Measurements from ENCODE around the gene MIOS.
A peak's percentile ranks its signal among the peaks of the same experiment; 100 is the strongest.

Gene MIOS

DNA sequence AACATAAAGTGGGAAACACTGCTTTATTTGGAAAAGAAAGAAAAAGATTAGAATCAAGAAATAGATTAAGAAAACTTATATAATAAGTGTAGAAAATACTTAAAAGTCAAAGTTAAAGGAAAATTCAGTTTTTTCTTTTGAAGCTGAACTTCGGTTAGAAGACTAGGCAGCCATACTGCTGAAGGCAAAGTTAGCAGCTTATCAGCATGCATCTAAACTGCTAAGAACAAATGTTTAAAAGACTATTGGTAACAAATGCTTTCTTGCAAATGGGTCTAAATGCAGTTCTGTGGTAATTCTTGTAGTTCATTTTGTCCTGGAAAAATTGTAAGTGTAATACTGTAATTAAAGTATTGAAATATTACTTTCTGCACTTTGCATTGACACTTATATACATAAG lies 18.0 kb downstream of the MIOS start:
- no peak for DNase-seq

DNA sequence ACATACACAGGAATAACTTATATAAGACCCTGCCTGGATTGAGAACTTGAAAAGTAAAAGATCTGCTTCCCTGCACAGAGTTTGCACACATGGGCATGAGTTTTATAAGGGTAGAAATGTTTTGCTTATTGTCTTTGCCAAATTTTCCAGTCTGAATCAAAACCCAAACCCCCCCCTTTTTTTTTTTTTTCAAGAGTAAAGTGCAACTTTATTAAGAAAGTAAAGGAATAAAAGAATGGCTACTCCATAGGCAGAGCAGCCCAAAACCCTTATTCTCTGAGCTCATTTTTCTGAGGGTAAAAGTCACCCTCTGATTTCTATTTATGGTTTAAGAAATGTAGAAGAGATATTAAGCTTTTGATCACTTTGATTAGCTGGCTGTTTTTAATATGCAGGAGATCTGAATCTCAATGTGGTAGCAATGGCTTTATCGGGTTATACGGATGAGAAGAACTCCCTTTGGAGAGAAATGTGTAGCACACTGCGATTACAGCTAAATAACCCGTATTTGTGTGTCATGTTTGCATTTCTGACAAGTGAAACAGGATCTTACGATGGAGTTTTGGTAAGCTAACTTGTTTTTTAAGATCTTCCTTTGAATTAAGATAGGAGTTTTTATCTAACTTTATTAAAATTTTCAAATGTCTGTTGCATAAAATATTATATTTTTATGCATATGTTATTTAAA lies 18.7 kb downstream of the MIOS start:
- DNase-seq, result no peak

DNA sequence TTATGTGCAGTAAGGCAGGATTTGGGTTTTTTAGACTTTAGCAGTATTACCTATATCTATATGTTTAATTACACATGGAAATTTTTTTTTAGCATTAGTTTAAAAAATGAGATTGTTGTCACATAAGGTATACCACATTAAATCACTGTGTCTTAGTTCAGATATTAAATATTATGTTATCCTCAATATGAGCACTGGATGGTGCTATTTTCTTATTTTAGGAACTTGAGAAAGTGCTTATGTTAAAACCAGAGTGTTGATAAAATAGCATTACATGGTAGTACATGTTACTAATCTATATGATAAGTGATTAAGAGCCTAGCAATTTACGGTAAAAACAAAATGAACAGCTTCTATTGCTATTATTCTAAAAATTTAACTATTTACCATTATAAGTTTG lies 28.8 kb downstream of the MIOS start:
- DNase-seq, result no peak

DNA sequence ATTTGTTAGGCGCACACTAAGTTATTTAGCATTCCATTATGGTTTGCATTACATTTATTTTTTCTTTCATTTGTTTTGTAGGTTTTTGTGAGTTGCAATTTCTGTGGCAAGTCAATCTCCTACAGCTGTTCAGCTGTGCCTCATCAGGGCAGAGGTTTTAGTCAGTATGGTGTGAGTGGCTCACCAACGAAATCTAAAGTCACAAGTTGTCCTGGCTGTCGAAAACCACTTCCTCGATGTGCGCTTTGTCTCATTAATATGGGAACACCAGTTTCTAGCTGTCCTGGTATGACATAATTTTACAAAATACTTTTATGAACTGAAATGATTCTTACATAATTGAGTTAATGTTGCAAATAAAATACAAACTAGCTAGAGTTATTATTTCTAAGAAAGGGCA lies 29.5 kb downstream of the MIOS start:
- DNase-seq, result no peak

DNA sequence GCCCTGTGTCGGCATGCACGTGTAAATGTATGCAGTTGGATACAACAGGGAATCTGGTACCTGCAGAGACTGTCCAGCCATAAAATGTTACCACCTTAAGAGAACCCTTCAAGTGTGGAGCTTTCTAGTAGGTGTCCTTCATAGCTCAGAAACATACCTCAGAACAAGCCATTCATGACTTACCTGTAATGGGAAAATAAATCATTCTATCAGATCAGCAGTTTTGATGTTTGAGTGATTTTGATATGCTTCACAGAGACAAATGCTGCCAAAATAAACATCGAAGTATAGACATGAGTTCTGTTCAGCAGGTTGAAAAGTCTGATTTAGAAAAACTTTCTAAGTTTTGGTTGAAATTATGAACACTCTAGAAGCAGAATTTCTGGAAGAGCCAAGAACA lies 40.3 kb downstream of the MIOS start:
- DNase-seq, result no peak

DNA sequence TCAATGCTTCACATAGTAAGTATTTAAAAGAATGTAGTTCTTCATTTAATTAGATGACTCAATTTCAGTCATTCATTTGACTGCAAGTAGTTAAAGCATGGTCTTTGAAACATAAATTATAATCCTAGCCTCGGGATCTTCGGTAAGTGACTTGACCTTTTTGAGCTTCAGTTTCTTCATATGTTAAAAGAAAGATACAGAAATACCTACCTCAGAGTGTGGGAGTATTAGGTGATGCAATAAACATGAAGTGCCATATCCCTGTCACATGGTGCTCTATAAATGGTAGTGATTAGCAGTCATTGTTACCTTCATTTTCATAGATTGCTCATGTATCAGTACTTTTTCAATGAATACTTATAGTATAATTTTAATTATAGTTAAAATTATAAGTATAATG lies 42.6 kb downstream of the MIOS start:
- no peak for DNase-seq

DNA sequence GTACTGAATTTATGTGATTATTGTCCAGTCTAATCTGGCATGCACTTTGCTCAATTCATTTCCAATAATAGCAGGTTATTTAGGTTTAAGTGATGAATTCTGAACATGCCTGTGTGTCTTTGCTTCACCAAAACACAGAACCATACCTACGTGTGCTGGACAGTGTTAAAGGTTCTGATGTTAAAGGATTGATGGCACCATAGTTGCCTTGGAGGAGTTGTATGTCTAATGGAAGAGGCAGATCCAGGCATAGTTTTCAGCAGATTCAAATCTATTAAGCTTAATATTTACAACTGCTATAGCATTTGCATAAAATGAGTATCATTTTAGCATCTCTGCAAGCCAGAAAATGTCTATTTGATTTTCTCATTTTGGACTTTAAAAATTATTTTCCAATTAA lies 45.8 kb downstream of the MIOS start:
- no peak for DNase-seq

DNA sequence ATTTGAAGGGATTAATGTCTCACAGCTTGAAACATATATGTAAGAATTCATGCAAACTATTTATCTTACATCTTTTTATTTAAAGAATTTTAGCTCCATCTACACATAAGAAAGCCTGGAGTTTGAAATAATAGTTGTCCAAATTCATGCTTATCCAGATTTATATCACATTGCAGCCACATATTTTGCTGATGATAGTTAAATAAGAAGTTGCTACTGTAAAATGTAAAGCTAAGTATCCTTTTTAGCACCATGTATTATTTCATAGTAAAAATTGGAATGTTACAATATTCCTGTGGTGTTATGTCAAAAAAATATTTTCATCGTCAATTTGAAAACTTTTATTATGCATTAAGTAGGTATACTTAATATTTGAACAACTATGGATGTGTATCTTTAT lies 46.5 kb downstream of the MIOS start:
- DNase-seq, result no peak

DNA sequence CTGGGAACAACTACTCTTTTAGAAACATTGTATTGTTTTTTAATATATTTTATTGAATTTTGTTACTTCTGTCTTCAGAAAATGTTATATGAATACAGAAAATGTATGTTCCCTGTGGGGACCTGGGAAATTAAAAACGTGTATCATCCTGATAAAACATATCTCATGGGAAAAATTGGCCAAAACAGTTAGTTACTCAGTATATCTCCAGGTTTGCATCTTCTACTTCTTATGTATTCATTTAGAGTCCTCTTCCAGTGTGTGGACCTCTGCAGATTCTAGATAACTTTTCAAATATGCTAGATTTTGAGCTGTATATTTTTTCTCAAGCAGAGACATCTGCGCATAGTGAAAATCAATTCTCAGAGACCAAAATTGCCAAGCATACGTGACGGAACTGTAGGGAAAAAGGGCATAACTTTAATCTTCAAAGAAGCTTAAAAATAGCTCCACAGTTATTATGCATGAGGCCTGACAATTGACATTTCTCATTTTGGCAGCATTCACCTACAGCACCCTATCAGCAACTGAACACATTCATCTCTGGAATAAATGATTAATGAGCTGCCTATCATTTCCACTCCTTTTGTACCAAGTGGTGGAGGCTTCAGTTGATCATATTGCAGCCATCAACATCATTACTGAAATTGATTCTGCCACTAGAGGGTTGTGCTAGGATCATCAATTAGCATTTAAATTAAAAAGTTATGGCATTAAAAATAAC lies 47.5 kb downstream of the MIOS start:
- DNase-seq, result no peak

DNA sequence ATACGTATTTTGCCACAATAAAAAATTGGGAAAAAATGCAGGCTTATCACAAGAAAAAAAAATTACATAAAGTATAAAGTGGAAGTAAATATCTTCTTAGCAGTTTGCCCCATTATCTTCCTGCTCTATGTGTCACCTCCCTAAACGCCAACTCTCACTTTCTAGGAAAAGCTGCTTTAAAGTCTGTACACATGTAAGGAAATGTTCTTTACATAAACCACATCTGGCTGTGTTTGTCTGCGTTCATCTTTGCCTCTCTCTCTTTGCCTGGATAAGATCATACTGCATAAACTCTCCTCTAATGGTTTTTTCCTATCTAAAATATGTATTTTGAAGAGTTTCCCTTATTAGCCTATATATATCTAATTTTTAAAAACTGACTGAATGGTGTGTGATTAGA lies 50.9 kb downstream of the MIOS start:
- no peak for DNase-seq

DNA sequence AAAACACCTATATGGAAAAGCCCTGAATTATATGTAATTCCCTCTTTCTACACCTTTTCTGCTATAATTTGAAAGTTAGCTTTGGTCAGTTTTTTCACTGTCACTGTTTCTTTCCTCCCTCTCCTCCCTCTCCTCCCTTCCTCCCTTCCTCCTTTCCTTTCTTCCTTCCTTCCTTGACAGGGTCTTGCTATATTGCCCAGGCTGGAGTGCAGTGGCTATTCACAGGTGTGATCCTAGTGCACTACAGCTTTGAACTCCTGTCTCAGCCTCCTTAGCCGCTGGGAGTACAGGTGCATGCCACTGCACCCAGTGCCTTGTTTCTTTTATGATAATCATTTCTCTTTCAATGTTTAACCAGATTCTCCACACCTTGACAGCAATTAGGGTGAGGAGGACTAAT lies 51.7 kb downstream of the MIOS start:
- no peak for DNase-seq

DNA sequence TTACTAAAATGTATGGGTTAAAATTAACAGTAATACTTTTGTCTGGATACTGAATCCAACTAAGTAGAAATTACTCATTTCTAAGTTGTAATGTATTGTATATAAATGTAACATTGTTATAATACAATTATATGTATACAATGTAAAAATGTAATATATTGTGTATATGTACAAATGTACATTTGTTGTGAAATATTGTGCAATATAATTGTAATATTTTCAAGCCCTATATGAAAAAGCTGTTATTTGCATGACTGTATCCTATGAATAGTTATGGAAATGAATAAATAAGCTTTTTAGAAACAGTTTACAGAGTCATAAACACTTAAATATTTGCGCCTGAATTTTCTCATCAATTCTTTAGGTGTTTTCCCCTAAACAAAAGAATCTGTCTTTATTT lies 53.6 kb downstream of the MIOS start:
- DNase-seq, result no peak

DNA sequence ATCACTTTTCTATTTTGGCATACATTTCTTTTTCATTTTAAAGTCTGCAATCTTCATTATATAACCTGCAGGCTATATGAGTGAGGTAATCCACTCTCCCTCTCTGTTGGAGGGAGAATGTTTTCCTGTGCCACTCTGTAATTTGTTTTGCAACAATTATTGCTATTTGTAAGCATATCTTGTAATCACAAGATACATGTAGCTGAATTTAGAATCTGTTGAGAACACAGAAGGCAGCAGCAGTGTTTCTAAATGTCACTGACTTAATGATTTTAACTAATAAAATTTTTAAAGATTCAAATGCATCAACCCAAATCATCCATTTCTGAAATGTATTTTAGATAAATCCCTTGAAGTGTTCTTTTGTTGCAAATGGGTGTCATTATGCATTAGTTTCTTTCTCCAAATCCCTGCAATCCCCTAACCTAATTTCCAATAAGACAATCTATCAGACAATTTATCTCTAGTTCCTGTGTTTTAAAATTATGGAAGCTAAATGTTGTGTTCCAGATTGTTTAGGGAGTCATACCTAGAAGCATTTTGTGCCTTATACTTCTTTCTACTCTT lies 54.0 kb downstream of the MIOS start:
- no peak for DNase-seq

DNA sequence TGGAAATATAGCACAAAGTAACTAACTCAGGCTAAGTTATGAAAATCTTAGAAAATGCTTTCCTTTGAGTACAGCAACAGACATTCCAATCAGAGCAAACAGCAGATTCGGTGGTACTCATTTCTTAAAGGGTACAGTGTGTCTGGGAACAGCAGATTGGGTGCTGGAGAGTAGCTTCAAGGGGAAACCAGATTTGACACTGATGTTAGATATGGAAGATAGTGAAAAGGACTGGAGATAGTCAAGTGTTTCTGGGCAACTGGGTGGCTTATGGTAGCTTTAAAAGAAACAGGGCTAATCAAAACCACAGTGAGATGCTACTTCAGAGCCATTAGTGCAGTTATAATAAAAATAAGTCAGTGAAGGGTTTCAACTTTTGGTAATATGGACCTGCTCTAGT lies 61.8 kb downstream of the MIOS start:
- no peak for DNase-seq

DNA sequence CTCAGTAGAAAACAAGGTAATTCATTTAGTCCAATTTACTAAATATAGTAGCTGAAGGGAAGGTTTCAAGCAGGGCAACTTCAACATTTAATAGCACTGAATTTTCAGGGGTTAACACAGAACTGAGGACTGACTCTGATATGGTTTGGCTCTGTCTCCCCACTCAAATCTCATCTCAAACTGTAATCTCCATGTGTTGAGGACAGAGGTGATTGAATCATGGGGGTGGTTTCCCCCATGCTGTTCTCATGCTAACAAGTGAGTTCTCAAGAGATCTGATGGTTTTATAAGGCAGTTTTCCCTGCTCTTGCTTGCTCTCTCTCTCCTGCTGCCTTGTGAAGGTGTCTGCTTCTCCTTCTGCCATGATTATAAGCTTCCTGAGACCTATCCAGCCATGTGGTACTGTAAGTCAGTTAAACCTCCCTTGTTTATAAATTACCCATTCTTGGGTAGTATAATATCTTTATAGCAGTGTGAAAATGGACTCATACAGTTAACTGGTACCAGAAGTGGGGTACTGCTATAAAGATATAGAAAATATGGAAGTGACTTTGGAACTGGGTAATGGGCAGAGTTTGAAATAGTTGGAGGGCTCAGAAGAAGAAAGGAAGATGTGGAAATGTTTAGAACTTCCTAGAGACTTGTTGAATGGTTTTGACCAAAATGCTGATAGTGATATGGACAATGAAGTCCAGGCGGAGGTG lies 64.1 kb downstream of the MIOS start:
- no peak for DNase-seq

DNA sequence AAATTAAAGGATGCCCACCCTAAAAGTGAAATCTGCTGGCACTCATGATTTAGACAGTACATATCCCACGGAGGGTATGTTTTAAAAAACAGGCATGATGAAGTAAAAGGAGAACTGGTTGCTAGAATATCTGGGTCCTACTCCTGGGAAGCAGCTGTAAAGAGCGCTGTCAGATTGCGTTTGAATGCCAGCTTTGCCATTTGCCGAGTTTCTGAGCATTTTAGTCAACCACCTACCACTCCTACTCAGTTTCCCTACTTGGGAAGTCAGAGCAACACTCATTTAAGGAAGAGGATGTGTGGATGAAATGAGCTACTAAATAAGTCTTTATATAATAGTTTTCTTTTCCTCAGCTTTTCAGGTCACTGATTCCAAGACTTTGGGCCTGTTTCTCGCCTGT lies 72.7 kb downstream of the MIOS start:
- DNase-seq, result no peak

DNA sequence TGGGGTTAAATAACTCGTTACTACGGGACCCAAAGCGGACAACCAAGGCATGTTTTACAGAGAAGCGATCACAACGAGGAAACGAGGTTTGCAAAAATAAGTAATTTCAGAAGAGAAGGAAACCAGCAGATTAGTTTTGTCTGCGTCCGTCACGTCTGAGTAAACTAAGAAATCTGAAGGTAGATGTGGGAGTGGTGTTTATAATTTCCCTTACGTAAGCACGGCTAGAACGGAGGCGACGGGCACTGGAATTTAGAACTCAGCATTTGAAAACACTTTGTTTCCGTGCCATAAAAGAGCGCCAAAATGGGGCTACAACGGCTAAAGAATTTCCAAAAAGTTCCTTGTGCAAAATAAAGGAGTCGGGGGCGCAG lies 73.2 kb downstream of the MIOS start:
- no peak for DNase-seq

DNA sequence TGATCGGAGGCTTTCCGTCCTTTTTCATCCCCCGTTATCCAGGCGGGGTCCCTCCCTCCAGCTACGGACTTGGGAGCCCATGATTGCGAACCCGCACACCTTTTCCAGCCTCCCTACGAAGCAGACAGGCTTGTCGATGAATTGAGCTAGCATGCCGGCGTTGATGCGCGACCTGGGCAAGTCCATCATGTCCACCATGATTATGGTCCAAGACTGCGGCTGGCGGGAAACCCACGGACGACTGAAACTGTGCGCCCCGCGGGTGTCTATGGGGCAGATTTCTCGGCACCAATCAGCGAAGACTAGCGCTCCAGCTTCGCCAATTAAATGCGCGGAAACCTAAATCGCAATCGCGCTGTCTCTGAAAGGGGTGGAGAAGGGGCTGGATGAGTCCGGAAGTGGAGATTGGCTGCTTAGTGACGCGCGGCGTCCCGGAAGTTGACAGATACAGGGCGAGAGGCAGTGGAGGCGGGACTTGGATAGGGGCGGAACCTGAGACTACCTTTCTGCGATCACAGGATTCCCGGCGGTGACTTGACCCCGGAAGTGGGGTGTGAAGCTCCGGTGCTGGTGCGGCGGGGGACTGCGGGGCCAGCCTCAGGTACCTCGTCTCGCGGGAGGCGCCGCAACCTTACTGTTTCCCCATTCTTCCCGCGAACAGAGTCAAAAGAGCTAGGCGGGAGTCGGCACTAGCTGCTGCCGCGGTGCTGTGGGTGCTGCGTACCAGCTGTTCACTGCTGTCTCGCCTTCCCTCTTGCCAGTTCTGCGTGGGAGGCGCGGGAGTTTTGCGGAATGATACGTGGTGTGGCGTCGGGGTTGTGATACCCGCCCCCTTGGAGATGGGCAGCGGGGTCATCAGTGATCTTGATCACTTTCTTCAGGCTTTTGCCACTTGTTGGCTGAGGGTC lies 73.8 kb downstream of the MIOS start, which contains the start of gene UMAD1:
UMAD1 (plus strand) TSS at position 532 of the 908 bp plus-strand sequence. CDS start 32,620 bp downstream, outside the sequence.
- DNase-seq, result peak; percentile 99

DNA sequence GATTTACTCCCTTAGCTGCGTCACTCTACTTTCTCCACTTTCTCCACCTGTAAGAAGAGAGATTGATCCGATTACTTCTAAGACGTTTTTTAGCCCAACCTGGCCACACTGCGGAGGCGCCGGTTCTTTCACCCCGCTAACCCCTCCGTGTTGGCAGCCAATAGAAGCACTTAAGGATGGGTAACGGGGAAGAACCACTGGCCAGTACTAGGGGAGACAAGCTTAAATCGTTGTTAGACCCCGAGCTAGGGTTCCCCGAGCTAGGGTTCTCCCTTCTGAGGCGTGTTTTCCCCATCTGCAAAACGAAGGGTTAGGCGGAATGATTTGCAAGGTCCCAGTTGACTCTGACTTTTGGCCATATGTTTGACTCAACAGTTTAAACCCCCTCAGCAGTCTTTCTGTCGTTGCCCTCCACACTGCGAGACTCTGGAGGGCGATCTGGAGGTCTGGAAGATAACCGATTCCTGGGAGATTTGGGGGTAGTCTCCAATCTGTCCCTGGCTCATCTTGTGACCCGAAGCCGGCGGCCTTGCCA lies 74.5 kb downstream of the MIOS start:
- no peak for DNase-seq

DNA sequence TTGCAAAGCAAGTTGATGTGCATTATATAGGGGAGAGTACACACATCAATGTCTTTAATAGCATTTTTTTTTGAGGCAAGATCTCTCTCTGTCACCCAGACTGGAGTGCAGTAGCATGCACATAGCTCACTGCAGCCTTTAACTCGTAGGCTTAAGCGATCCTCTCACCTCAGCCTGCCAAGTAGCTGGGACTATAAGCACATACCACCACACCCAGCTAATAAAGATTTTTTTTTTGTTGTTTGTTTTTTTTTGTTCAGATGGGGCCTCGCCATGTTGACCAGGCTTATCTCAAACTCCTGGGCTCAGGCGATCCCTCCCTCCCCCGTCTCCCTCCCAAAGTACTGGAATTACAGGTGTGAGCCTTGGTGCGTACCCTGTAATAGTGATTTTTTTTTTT lies 75.4 kb downstream of the MIOS start:
- DNase-seq, result no peak

DNA sequence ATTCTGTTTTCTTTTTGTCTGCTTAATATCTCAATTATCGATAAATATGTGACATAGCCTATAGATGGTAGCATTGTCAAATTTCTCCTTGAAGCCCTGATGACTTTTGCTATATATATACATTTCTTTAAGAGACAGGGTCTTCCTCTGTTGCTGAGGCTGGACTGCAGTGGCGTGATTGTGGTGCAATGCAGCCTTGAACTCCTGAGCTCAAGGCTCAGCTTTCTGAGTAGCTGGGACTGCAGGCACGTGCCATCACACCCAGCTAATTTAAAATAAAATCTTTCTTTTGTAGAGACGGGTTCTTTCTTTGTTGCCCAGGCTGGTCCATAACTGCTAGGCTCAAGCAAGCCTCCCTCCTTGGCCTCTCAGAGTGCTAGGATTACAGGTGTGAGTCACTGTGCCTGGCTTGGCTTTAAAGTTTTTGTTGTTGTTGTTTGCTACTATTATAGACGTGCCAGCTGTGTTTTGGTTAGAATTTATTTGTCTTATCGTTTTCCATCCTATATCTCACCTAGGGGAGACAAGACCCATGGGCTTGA lies 80.9 kb downstream of the MIOS start:
- no peak for DNase-seq

DNA sequence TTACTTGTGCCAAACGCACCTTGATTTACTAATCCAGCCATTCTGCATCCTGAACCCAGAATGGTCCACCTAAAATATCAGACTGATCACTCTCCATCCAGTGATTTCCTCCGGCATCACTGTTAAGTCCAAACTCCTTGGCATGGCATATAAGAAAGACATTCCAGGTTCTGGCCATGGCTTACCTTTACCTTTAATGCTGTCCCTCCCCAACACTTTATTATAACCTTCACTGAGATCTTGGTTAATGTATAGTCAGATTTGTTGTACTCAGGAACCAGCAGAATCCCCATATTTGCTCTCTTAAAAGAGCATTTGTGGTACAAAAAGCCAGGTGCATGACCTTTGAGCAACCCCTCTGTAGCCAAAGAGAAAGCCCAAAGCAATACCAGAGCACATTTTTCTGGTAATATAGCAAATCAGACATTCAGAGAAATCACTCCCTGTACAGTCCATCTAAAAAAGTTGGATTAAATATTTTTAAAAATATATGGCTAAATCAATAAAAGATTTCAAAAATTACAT lies 84.1 kb downstream of the MIOS start:
- no peak for DNase-seq
